Hepatic stellate cell (primary cell): ENCODE data around the gene ENDOV.

Source experiments
- DNase-seq: peaks from one replicate; pipeline ENCODE4 v3.0.0; 2011; ENCODE audit warnings: low spot score

ENDOV gene

DNA sequence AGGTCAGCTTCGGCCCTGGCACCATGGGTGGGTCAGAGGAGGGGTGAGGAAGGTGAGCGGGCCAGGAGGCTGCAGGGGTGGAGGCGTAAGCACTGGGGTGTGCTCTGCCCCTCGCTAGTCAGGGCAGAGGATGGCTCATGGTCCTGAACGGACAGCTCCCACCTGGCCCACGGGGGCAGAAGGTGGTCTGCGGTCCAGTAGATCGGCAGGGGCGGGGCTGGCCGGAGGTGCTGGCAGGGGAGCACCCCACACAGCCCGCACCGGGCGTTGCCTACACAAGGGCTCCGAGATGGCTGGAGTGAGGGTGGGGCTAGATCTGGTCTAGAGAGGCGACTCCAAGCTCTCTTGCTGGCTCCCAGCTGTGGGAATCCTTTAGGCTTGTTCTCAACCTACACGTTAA, 53.3 kb downstream of the ENDOV start:
- DNase-seq: no peak

DNA sequence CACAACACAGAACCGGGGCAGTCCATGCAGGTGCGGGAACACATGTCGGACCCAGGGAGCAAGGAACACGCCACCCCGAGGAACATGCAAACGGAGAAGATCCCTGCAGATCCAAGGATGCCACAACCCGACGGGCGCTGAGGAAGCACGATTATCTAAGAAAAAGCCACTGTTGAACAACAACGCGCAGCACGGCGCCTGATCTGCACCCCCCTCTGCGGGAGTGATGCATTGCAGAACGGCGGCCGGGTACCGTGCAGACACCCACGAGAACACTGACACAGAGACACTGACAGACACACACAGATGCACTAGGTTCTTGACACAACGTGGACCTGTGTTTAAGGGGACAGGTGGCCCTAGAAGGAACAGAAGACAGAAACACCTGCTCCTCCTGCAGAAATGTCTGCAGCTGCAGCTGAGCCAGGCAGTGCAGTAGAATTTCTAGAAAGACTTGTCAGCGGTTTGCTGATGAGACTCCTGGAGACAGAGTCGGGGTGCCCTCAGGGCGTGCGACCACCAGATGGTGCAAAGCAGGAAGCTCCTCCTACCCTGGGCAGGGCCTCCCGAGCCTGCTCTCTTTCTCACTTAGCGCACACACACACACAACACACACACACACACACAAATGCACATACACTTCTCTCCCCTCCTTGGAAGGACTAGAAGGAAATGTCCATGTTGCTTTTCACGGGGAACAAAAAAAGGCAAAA, 54.0 kb downstream of the ENDOV start:
- DNase-seq: no peak

DNA sequence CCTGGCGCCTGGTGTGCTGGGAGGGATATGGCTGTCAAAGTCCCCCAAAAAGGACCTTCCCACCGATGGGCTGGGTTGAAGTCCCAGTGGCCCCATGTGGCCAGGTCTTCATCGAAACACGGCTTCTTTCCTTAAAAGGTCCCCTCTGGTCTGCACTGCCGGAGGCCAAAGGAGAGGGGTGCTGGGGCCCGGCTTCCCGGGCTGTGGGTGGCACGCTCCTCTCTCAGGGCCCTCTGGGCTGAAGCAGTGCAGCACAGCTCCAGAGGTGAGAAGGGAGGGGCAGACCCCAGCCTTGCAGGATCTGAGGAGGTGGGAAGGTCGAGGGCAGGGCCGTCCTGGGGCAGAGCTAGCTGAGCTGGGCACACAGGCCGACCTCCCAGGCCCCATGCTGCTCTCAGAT, 54.7 kb downstream of the ENDOV start:
- no peak for DNase-seq

DNA sequence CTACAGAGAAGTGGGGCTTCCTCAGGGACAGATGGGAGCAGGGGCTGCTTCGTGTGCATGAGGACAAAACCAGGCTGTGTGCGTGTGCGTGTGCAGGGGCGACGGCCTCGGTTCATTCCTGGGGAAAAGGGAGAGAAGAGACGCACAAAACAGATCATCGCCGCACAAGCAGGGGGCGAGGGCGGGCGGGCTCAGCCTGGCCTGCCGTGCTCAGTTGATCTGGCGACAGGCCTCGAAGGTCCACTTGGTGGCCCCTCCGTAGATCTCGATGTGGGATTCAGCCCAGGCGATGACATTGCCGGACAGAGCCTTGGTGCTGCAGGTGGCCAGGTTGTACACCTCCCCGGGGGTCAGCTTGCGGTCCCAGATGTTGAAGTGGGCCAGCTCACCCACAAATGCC, 55.6 kb downstream of the ENDOV start:
- DNase-seq: no peak

DNA sequence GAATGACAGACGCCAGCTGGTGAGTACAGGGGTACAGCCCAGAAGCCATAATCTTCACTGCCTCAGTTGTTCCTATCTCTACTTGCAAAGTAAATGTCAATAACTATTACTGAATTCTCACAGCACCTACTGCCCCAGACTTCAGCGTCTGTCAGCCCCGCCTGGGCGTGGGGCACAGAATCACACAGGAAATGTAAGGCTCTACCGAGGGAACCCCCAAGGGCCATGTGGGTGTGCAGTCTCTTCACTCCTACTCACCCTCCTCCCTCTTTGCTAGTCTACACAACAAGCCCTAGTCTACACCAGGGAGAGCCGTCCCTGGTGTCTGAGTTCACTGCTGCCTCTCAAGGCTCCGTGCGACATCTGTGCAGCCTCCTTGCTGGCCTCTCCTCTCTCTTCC, 57.0 kb downstream of the ENDOV start:
- no peak for DNase-seq

DNA sequence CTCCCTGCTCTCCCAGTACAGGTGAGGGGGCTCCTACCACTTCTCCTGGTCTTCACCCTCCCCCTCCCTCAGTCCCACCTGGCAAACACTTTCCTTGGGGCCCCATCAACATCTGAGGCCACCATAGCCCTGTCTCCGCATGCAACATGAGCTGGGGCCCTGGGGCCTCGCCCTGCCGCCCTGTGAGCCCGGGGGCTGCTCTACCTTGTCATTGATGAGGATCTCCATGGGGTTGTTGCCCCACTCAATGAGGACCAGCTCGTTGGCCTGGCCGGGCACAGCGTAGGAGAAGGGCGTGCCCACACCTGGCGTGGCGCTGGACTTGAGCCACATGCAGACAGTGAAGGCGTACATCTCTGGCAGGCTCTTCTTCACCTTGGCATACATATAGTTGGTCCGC, 58.0 kb downstream of the ENDOV start:
- no peak for DNase-seq

DNA sequence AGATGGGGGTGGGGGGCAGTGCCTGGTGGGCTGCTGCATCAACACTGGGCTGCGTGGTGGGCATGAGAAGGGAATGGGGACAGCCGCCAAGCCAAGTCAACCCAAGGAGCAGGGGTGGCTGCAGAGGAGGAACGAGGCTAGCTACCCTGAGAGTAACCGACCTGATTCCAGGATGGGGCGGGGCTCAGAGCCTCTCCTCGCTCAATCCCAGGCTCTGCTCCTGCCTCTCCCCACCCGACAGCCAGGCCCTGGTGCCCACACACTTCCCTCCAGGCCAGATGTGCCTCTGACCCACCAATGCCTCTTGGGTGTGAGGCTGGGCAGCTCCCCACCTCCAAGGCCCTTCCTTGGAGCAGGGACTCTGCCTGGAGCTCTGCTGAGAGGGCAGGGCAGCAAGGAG, 58.7 kb downstream of the ENDOV start:
- no peak for DNase-seq

DNA sequence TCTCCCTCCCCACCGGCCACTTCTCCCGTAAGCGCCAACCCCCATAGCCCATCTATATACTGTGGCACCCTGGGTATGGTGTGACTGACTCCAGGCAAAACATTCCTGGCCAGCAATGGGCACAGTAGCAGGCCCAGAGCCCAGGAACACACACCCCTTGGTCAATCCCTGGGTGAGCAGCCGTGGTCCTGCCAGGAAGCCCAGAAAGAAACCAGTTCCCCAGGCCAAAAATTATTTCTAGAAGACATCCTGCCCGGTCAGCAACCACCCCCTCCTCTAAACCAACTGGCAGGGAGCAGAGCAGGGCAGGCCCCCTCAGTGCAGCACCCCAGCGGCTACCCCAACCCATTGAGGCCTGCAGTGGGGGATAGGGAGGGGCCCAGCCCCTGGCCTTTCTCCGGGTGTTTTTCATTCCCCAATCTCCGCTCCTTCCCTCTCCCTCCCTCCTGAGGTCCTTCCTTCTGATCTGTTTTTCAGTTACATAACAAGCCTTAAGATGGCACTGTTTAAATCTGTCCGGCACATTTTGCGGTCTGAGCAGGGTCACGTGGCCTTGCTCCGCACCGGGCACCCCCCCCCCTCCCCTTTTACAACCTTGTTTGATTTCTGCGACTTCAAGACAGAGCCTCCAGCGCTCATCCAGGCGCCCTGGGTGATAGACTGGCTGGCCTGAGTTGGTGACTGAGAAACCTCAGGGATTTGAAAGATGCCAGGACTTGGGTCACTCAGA, 59.4 kb downstream of the ENDOV start:
- peak; percentile 84 for DNase-seq

DNA sequence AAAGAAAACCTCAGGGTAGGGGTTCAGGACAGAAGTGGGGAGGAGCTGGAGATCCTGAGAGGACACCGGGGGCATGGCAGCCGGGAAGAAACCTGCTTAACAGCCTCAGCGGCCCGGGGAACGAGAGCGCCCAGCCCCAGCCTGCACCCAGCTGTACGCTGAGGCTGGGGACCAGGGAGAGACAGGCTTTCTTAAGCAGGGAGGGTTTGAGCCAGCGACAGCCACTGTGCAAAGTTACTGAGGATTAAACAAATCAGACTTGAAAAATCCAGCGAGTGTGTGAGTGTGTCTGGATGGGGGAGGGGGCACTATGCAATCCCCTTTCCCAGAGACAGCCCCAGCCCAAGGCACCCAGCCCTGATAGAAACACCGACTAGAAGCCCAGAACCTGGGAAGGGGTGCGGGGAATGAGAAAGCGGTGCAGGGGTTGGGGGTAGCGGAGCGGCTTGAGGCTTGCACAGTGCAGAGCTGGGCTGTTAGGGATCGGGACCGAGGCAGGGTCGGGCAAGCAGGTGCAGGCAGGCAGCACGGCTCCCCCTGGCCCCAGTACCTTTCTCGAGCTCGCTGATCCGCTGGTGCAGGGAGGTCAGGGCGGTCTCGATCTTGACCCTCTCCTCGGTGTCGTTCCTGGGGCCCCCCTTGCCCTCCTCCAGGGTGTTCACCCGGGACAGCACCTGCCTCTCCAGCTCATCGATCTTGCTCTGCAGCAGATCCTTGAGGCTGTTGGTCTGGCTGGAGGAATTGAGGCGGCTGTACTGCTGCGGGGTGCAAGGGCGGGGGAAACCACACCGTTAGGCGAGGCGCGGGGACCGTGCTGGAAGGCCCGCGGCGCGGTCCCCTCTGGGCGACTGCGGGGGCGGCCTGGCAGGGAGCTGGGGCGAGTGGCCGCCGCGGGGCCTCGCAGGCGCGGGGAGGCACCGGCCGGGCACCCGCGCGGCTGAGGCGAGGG, 60.3 kb downstream of the ENDOV start:
- peak; percentile 47 for DNase-seq

DNA sequence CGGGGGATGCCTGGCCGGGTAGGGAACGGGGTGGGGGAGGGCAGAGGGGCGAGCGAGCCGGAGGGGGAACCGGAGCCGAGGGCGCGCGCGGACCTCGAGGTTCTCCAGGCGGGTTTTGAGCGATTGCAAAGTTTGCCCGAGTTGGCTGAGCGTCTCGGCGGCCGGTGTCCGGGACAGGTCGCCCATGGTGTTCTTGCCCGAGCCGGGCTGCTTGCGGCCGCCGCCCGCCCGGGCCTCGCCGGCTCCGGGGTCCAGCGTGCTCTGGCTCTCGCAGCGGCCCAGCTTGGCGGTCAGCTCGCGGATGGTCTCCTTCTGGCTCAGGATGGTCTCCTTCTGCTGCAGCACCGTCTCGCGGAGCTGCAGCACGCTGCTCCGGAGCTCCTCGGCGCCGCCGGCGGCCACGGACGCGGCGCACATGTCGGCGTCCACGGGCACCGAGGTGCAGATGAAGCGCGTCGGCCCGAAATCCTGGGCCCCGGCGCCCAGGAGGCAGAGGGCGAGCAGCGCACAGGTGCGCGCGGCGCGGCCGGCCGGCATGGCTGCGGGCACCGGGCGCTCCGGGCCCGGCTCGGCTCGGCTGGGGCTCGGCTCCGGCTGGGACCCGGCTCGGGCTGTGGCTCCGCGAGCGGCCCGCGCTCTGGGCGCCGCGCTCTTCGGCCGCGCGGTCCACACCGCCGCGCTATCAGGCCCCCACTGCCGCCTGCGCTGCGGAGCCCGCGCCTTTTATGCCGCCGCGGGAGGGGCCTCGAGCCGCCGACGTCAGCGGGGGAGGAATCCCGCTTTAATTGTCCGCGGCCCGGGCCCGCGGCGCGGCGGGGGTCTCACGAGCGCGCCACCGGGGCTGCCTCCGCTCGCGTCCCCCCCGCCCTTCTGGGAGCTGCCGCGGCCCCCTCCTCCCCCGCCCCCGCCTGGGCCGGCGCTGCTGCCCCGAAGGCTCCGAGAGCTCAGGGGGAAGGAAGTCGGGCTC, 61.2 kb downstream of the ENDOV start, which contains the start of gene NPTX1:
TSS of gene NPTX1 (minus strand) at position 698 of the 967 bp plus-strand sequence. CDS start at position 537, 161 bp downstream.
- DNase-seq: peak; percentile 55

DNA sequence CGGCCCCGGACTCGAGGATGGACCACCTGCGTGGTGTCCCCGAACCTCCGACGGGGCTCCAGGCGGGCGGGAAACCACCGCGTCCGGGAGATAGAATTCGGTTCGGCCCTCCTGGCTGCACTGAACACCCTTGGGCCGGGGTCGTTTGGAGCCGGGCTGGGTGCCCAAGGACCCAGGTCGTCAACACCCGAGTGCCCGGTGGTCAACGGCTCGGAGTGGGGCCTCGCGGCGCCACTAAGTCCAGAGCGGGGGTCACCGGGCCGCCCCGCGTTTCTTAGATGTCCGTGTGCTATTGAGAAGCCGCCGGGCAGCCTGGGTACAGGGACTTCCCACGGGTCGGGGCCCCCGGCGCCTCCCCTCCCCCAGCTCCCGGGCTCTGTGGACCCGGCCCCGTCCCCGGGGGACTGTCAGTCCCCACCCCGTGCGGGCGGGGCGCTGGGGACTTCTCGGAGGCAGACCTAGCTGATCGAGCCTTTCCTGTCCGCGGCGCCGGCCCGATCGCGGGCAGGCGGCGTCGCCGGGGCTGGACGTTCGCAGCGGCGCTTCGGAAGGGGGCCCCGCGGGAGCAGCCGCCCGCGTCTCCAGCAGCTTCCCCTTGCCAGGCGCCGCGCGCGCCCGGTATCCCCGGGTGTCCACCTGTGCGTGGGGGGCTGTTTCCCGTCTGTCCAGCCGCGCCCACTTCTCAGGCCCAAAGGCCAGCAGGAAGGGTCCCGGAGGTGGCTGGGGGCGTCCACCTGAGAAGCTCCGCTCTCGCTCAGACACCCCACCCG, 62.1 kb downstream of the ENDOV start:
- no peak for DNase-seq

DNA sequence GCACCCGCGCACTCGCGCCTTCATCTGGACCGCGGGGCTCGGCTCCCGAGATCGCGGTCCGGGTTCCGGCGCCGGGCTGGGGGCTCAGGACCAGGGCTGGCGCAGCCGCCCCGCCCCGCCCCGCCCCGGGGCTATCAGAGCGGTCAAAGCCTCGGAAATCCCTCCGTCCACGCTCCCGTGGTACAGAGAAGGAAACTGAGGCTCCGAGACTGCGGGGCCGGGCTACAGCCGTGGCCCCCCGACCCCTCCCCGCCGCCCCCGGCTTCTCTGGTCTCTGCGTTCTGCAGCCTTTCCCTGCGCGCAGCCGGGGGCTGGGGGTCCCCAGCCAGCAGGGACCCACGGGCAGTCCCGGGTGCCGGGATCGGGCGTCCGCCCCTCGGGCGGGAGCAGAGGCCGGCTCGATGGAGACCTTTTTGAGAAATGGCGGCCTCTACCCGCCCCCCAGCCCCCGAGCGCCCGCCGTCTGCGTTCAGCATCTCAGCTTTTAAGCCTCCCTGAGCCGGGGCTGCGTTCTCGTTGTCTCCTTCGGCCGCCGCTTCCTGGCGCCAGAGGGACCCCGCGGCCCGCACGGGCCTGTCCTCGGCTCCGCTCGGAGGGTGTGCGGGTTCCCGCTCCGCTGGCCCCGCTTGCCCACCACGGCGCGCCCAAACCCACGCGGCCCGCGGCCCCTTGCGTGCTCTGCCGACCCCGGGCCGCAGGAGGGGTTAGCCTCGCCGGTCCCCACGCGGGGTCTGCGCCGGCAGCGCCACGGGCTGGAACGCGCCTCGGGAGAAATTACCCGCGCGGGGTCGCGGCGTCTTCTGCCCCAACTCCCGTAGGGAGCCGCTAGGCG, 62.9 kb downstream of the ENDOV start:
- peak; percentile 90 for DNase-seq

DNA sequence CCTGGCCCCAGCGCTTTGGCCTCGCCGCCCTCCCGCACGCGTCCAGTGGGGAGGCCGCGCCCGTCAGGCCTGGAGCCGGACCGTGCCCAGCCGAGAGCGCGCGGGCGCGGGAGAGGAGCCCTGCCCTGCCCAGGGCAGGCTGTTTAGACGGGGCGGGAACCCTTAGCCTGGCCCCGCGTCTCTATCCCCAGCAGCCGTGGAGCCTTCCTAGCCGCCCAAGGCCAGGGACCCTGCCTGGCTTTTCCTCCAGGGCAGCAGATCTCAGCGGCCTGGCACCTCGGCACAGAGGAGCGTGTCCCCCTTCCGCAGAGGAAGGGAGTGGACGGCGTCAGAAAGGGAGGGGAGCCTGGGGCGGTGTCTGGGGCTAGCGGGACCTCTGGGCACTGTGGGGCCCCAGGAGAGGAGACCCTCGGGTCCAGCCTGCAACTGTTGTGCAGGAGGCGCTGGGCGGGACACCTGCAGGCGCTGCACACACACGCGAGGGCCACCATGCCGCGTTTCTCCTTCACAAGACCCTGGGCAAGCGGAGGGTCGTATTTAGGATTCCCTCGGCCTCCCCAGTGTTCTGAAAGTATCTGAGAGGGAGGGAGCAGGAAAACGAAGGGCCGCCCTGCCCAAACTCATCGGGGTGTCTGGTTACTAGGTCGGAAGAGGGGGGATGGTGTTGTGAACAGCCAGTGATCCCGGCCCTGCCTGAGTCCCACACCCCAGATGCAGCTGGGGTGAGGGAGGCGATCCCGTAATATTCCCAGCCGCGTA, 63.7 kb downstream of the ENDOV start:
- no peak for DNase-seq

DNA sequence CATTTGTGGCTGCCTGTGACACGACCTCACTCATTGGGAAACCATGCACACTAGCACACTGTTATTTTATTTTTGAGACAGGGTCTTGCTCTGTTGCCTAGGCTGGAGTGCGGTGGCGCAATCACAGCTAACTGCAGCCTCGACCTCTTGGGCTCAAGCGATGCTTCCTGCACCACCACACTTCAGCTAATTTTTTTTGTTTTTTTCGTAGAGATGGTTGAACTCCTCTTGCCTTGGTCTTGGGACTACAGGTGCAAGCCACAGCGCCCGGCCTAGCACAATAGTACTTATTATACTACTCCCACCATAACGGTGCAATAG, 64.2 kb downstream of the ENDOV start:
- no peak for DNase-seq

DNA sequence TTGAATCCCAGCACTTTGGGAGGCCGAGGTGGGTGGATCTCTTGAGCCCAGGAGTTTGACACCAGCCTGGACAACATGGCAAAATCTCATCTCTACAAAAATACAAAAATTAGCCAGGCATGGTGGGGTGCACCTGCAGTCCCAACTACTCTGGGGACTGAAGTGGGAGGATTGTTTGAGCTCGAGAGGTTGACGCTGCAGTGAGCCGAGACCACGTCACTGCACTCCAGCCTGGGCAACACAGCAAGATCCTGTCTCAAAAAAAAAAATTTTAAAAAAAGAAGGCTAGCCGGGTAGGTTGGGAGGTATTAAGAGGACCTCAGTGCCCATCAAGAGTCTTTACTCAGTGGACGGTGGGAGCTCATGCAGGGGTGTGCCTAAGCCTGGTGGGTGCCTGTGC, 65.3 kb downstream of the ENDOV start:
- DNase-seq: no peak

DNA sequence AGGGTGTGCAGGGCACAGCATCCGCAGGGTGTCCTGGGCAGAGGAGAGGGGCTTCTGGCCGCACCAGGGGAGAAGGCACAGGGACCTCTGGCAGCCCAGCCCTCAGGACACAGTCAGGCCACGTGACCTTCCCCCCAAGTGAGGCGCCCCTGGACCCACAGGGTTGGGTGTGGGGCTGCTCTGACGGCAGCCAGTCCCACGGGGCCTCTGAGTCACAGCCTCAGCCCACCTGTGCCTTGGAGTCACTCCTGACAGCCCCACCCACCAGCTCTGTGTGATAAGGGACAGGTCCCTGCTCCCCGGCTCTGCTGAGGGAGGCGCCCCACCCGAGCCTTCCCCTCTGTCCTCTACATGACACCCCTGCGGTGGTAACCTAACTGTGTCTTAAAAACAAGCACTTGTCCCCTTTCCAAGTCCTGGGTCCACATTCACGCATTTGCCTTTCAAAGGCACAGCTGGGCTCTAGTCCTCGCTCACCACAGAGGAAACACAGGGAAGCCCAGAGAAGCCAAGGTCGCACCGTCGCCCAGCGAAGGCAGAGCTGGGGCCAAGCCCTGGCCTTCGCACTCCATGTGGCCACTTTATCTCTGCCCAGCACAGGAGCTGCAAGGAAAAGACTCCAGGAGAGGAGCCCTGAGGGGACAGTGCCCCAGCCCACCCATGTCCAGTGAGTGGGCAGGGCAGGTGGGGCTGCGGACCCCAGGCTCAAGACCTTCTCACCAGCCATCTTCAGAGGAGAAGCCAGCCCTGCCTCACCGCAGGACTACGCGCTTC, 66.5 kb downstream of the ENDOV start:
- DNase-seq: no peak

DNA sequence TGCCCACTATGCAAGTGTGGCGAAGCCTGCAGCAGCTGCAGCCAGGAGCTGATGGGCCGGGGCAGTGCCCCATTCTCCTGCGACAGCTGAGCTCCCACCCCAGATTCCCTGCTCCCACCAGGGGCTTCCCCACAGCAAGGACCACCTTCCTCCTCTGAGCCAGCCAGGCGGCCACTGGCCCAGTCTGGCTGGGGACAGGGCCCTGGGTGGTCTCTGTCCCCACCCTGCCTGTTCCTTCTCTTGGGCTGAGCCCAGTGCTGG, 67.0 kb downstream of the ENDOV start:
- DNase-seq: no peak

DNA sequence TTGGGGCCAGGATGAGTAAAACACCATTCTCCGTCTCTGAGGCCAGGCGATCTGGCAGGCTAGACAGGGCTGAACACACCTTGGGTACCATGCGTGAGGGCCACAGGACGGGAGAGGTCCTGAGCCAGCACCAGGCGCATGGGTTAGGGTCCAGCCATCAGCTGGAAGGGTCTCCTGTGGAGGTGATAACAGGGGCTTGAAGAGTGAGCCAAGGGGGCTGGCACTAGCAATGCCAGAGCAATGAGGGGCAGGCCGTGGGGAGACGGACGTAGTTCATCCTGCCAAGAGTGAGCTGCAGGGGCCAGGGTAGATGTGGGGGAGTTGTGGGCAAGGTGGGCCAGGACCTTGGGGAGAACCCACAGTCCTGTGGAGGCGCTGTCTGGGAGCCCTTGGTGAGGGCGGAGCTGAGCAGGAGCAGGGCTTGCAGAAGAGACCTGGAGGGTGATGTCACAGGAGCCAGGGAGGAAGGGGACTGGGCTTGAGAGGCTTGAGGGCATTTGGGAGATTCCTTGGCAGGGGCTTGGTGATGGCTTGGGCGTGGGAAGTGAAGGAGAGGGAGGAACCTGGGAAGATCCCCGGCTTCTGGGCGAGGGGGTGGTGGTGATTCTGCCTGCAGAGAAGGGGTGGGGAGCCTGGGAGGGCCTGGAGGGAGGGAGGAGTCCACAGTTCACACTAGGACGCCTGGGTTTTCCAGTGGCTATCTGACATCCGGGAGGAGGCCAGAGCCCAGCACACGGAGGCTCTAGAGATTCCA, 67.8 kb downstream of the ENDOV start:
- DNase-seq: no peak
